ENCODE data around the gene ECM2. TPM values are rescaled to one million over a fixed set of nuclear protein-coding genes. Genes with fewer than 3 reads are reported as not detected.

Gene ECM2
- total and polyA plus RNA-seq, 2 of the 8 experiments (the other 6 are each of a cell fraction or from before 2014, with no cell fraction given): not detected

GRCh38 chr9:92510747-92511146, 25.0 kb downstream of the ECM2 start:
- H3K4me1 ChIP-seq (replicated peaks in 1 of 4; ENCODE audit: control insufficient read depth in 3 of 4, insufficient read depth in 4 of 4, low read length in 3 of 4): peaks cover 0 to 2% (median 0%) of the 10 kb centered on the region in 4 experiments; a peak in 2 of 7 replicates
- CTCF ChIA-PET (ENCODE audit: partially characterized antibody): interaction anchor here (0.8 kb wide), 1 partner anchor 12 kb away, joined by 3 read pairs; no protein-coding TSS in a partner anchor
- no peak for TF ChIP-seq SRF (IDR thresholded peaks at IDR 0.05; ENCODE audit: low read depth, low read length)
- TF ChIP-seq JUND (IDR thresholded peaks at IDR 0.05; ENCODE audit: low read length): no peak
- TF ChIP-seq SUZ12 (IDR thresholded peaks at IDR 0.05; ENCODE audit: low read length): no peak
- TF ChIP-seq CHD2 (IDR thresholded peaks at IDR 0.05; ENCODE audit: low read length): no peak
- no peak for TF ChIP-seq CTBP2 (IDR thresholded peaks at IDR 0.05; ENCODE audit: borderline replicate concordance, insufficient read depth, insufficient read length, low read length)
- TF ChIP-seq TBP (IDR thresholded peaks at IDR 0.05; ENCODE audit: low read depth, low read length): no peak
- no peak for TF ChIP-seq RBBP5 (IDR thresholded peaks at IDR 0.05; ENCODE audit: borderline replicate concordance, low read depth, low read length)
- TF ChIP-seq RAD21 (IDR thresholded peaks at IDR 0.05 in 1 of 2, conservative IDR thresholded peaks at IDR 0.05 in 1 of 2; ENCODE audit: low read depth in 2 of 2, low read length in 2 of 2): no peak
- no peak for TF ChIP-seq NRF1 (IDR thresholded peaks at IDR 0.05; ENCODE audit: low read depth, low read length)
- TF ChIP-seq E2F6 (IDR thresholded peaks at IDR 0.05): no peak
- no peak for TF ChIP-seq RNF2 (IDR thresholded peaks at IDR 0.05; ENCODE audit: borderline replicate concordance, low read depth, low read length, missing control alignments, poor library complexity, severe bottlenecking)
- no peak for TF ChIP-seq RXRA (IDR thresholded peaks at IDR 0.05; ENCODE audit: insufficient read depth, low read depth, low read length)
- no peak for TF ChIP-seq HDAC6 (IDR thresholded peaks at IDR 0.05; ENCODE audit: low read depth, low read length)
- TF ChIP-seq CBX5 (IDR thresholded peaks at IDR 0.05; ENCODE audit: low read depth, low read length): no peak

More at GRCh38 chr9:92510747-92511146, 25.0 kb downstream of the ECM2 start:
- no peak overlapping the region for H3K14ac ChIP-seq (ENCODE audit: insufficient read length)
- H3K56ac ChIP-seq (replicated peaks; ENCODE audit: insufficient read length, low read depth, low read length): no peak overlapping the region
- POLR2A ChIA-PET (ENCODE audit: partially characterized antibody): no interaction called here
- H4K20me1 ChIP-seq (replicated peaks in 1 of 2; ENCODE audit: control insufficient read depth in 1 of 2, insufficient read depth in 2 of 2, low read length in 2 of 2): no peaks in the 10 kb centered on the region
- no peak overlapping the region for H3K9ac ChIP-seq (replicated peaks in 1 of 4; ENCODE audit: extremely low read depth in 1 of 4, low read depth in 3 of 4, low read length in 3 of 4)
- no peak overlapping the region for H4K91ac ChIP-seq (replicated peaks; ENCODE audit: insufficient read length, low read length)
- no peak overlapping the region for H3K18ac ChIP-seq (ENCODE audit: extremely low read depth, low read length)
- no peaks in the 10 kb centered on the region for H3K27me3 ChIP-seq (replicated peaks in 1 of 4; ENCODE audit: control insufficient read depth in 3 of 4, extremely low read depth in 1 of 4, insufficient read depth in 3 of 4, low read length in 3 of 4)
- no peak overlapping the region for H3K4me2 ChIP-seq (ENCODE audit: insufficient read depth in 1 of 2, low read depth in 2 of 2, low read length in 2 of 2)
- no peak overlapping the region for H4K5ac ChIP-seq (ENCODE audit: insufficient read length, low read depth, low read length)
- H3K79me1 ChIP-seq (ENCODE audit: low read depth, low read length): no peaks in the 10 kb centered on the region
- no peak overlapping the region for H2AK5ac ChIP-seq (ENCODE audit: low read depth, low read length)
- no peaks in the 10 kb centered on the region for H3K36me3 ChIP-seq (ENCODE audit: control insufficient read depth in 2 of 4, insufficient read depth in 4 of 4, low read length in 3 of 4)
- H4K8ac ChIP-seq (ENCODE audit: extremely low read depth, insufficient read depth, low read length): no peak overlapping the region
- no peak overlapping the region for H3K23ac ChIP-seq (ENCODE audit: insufficient read length)
- no peak overlapping the region for H3K4me3 ChIP-seq (ENCODE audit: extremely low read depth in 1 of 4, insufficient read depth in 2 of 4, low read depth in 3 of 4, low read length in 4 of 4)
- H3K79me2 ChIP-seq (ENCODE audit: control insufficient read depth in 1 of 2, insufficient read depth in 2 of 2, low read length in 2 of 2): no peaks in the 10 kb centered on the region
- no peak overlapping the region for H2BK12ac ChIP-seq (ENCODE audit: low read depth, low read length)
- no peaks in the 10 kb centered on the region for H3K23me2 ChIP-seq (ENCODE audit: low read depth, low read length)
- DNase-seq (ENCODE audit: low read depth in 1 of 2, low spot score in 2 of 2) (no peak), FAIRE-seq (no peak)
- H3K27ac ChIP-seq (ENCODE audit: low read depth, low read length): no peak overlapping the region
- H2BK5ac ChIP-seq (ENCODE audit: low read depth, low read length): no peak overlapping the region
- H2BK20ac ChIP-seq (ENCODE audit: low read length): no peak overlapping the region
- H2BK120ac ChIP-seq (replicated peaks; ENCODE audit: low read depth, low read length): no peak overlapping the region
- H2BK15ac ChIP-seq (ENCODE audit: low read length): no peak overlapping the region
- no peak overlapping the region for H3K4ac ChIP-seq (replicated peaks; ENCODE audit: insufficient read length, low read depth, low read length)
- no peaks in the 10 kb centered on the region for H3K9me3 ChIP-seq (ENCODE audit: insufficient read depth in 2 of 2, low read depth in 1 of 2, low read length in 1 of 2)
- no peak overlapping the region for H2AFZ ChIP-seq (ENCODE audit: low read length)
